NCI-H2107 treated with DMSO at 0.1 percent for 48 hours (cell line): Measurements from ENCODE around the gene KIAA1217.
A peak's percentile ranks its signal among the peaks of the same experiment; 100 is the strongest.

Source experiments
- DNase-seq: peaks from one replicate; lab custom pipeline; 2025; ENCODE audit not compliant: unreplicated experiment; lab: John Stamatoyannopoulos, UW

The KIAA1217 gene

DNA sequence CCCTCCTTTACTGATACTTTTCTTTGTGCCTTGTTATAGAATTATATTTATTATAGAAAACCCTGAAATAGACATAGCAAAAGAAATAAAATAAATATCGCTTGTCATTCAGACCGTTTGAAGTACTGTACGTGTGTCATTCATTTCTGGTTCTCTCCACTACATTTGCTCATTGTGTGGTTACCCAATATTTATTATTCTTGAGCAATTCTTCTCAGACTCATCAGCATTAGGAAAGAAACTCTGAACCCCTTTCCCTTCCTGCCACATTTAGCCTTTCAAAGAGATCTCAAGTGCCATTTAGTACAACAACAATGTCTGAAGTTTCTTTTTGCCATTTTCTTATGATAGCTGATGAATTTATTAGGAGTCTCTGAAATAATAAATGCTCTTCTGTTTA lies 154.1 kb downstream of the KIAA1217 start:
- no peak for DNase-seq

DNA sequence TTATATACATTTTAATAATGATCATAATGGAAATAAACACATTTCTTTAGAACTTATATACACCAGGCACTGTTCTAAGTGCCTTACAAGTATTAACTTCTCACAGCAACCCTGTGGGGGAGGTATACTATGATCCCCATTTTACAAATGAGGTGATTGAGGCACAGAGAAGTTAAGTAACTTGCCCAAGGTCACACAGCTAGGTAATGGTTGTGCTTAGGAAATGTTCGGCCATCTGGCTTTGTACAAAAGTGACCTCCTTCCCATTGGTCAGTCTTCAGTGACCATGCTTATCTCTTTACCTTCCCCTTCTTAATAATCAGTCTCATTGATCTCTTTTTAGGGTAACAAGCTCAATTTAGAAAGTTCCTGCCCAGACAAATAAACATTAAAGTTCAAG lies 158.8 kb downstream of the KIAA1217 start:
- DNase-seq, result no peak

DNA sequence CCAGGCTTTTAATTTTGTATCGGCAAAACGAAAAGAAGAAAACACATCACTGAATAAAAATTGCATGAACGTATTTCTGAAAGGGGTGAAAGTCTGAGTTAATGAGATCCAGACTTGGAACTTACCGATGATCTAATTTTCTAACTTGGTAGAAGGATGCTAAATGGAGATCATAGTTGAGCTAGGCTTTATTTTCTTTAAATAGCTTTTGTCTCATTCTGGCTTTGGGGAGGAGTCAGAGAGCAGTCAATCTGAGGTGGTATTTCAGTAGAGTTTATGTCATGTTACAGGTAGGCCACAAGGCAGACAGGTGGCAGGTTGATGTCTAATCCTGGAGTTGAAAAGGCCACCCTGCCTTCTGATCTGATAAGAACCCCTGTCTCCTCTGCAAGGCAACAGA lies 161.9 kb downstream of the KIAA1217 start:
- DNase-seq, result no peak

DNA sequence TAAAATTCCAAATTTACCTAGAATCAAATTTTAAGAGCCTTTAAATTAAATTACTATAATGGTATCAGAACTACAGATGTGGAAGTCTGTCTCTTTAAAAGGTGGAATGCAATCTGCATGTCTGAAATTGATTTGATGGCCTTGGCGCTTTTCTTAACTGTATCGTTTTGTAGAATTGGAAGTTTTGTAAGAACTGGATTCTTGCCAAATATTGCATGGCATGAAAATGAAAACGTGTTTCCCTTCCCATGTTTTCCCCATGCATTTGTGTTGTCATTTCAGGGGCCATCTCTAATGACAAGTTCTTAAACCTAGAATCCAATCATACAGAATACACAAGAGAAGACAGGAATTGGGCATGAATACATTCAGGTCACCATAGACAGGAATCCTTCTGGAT lies 162.5 kb downstream of the KIAA1217 start:
- DNase-seq, result no peak

DNA sequence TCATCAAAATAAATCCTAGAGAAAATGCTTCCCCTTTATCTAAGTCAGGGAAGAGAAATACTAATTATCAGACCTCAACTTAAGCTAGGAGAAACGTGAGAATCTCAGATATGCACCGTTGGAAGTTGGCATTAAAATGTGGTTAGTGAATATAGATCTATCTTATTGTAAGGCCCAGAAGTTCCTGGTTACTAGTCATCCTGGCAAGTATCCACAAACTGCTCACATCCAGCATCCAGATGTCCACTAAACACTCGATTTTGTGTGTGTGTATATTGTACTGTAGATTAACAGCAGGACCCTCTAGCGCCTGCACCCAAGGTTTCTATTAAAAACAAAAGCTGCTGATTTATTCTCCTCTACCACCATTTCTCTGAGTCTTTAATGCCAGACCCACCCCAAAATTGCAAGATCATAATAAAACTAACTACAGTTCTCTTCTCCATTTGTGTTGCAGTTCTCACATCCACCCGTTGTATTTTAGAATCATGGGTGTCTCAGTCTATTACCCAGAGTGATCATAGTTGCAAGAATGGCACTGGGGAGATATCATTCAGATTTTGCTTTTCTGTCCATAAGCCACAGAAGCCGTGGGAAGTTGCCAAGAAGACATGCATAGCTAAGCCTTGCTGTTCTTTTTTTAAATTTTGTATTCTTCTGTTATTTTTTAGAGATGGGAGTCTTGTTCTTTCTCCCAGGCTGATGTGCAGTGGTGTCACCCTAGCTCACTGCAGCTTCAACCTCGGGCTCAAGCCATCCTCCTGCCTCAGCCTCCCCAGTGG lies 165.4 kb downstream of the KIAA1217 start:
- DNase-seq, result no peak

DNA sequence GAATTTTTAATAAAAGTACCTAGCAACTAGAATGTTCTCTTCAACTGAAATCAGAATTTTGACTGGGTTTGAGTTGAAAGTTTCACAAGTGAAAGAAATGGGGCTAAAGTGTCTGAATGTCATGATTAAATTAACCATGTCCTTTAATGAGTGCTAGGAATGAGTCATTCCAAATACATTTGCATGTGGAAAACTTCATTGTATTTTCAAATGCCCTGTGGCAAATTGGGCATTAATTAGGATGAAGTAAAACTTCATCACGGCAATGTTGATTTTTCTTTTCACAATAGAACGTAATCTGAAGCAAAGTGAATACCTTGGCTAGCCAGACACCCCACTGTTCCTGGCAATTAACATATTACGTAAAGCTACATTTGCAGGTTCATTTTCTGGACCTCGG lies 166.6 kb downstream of the KIAA1217 start:
- no peak for DNase-seq

DNA sequence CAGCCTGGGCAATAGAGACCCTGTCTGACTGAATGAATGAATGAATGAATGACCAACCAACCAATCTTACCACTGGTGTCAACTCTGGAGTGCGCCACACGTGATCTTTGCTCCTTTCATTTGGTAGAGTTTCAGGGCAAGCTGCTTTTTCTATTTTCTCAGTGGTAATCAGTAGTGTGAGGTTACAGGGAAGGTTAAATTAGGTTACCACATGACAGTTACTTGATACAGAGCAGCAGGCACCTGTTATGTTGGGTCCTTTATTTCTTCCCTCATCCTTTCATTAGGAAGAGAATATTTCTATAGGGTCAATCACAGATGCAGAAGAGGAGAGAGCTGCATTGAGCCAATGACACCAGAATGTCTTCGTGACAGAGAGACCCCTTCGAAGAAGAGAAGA lies 167.8 kb downstream of the KIAA1217 start:
- no peak for DNase-seq

DNA sequence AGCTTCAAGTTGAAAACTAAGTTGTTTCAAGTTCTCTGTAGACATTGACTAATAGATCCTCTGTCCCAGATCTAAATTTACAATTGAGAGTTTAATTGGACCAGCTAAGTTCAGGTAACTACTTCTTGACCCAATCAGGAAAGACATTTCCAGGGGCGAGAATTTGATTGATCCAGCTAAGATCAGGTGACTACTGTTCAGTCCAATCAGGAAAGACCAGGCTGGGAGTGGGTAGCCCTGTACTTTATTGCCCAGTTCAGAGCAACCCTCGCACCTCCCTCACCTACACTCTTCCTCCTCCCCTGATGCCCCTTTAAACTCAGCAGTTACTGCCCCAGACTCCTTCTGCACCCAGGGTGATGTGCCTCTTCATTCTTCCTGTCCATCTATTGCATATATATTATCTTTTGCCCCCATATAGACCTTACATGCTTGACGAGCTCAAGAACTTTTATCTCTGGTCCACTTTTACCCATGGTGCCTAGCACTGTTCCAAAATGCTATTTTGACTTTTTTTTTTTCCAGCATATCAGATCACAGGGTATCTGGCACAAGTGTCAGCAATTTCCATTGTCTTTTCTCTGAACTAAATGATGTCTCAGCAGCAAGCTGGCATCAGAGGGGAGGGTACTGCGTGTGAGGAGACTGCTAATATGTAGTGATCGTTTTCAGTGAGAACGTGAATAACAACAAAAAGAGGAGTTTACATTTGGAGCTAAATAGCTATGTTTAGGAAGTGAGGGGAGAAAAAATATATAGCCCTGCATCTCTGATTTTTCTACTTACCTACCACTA lies 169.4 kb downstream of the KIAA1217 start:
- no peak for DNase-seq

DNA sequence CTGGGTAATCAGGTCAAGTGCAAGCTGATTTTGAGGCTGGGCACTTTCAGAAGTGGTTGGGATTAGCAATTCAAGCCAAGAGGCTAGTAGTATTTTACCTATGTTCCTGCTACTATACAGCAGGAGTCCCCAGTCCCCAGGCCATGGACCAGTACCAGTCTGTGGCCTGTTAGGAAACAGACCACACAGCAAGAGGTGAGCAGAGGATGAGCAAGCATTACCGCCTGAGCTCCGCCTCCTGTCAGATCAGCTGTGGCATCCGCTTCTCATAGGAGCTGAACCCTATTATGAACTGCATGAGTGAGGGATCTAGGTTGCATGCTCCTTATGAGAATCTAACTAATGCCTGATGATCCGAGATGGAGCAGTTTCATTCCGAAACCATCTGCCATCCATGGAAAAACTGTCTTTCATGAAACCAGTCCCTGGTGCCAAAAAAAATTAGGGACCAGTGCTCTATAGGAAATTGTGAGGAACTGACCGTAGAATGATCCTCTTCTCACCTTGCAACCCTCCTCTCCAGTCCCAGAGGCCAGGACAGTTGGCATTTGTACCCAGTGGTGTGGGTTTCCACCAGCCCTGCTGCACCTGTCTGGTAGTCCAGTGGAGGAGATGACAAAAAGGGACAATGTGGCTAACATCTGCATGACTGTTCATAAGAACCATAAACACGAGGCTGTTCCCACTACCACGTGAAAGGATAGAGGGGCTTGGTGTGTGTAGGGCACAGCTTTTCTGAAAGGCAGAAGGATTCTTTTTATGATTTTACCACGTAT lies 172.5 kb downstream of the KIAA1217 start:
- DNase-seq, result no peak

DNA sequence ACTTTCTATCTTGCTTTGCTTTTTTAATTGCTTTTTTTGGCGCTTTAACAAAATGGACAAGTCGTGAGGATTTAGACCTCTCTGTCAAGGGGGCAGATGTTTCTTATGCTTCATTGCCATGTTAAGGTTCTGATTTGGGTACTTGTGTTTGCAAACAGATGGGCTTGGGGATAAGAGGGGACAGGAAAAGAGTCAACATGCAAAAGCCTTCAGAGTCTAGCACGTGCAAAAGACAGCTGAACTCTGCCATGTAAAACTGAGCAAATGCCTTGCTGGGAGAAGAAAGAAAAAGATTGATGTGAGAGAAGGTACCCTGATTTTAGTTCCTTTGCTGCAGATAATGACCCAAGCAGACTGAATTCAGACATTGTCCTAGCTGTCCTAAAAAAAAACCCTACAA lies 173.1 kb downstream of the KIAA1217 start:
- DNase-seq, result no peak

DNA sequence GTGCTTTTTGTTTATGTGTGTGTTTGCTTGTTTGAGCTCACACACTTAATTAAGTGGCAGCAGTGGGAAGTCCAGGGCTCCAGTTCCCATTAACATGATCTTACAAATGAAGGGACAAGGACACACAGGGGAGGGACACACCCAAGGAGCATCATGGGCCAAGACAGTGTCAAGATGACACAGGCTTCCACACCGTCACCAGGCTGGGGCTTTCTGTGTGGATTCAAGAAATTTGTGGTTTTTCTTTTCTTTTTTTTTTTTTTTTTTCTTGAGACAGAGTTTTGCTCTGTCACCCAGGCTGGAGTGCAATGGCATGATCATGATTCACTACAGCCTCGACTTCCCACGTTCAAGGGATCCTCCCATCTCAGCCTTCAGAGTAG lies 173.6 kb downstream of the KIAA1217 start:
- no peak for DNase-seq

DNA sequence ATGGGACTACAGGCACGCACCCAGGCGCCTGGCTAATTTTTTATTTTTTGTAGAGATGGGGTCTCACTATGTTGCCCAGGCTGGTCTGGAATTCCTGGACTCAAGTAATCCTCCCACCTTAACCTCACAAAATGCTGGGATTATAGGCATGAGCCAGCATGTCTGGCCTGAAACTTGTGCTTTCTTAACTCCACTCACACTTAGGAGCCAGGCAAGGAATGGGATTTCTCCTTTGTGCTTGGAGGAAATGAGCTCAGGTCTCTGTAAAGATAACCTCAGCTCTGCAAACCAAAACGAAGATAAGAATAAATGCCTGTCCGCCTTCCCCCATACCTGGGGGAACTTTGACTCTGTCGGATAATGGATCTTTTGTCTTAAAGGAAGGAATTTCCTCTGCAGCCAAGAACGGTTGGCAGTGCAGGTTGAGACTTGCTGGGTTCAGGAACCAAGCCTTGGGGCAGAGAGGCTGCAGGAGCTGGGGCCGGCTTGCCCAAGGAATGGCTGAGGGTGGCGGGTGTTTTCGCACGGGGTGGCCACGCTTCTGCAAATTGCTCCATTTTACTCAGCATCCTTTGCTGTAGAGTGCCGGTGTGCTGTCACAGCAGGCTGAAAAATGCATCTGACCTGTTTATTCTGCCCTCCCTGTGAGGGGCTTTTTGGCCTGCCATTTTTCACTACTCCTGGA lies 174.2 kb downstream of the KIAA1217 start:
- no peak for DNase-seq

DNA sequence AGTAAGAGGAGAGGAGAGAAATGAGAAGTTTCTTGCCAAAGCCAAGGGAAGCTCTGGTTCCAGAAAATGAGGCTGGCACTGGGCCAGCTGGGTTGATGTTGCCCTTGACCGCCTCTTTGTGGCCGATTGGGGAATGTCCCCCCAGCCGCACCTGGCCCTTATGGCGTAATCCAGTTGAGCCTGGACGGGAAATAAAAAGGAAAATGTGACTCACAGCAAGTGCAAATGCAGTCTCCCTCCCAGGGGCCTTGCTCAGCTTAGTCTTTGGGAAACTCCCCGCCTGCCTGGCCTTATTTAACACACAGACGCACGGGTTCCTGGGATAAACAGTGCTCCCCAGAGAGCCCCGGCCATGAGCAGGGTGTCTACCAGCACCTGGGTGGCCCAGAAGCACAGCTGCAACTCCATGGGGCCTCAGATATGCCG lies 174.8 kb downstream of the KIAA1217 start:
- DNase-seq, result peak; percentile 24

DNA sequence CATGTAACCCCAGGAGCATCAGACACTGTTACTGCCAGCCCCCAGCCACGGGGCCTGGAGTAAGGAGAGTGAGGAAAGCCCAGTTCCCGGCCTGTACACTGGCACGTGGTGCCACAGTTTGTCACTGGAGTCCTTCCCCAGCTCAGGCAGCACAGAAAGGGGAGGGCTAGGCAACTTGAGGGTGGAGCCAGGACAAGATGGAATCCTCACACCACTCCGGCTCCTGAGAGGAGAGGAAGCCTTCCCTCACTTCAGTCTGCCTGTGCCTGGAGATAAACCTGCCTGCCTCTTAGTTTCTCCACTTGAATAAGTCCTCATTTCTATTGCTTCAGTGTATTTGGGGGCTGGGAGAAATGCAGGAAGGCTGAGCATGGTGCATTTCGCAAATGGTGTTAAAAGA lies 176.0 kb downstream of the KIAA1217 start:
- no peak for DNase-seq

DNA sequence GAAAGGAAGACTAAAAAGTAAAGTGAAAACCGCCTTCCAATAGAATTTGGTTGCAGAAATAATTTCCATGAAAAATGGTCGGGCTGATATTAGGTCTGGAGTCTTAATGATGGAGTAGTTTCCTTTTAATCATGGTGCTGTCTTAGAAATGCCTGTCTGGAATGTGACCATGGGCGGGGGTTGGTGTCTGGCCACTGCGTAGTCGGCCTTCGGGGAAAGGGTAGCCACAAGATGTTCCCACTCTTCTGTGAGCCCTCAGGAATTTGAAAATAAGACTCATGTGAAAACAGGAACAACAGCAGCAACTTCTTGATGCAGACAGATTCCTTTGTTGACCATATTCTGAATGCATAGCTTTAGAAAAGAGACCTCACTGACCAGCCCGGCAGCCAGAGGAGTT lies 176.8 kb downstream of the KIAA1217 start:
- no peak for DNase-seq

DNA sequence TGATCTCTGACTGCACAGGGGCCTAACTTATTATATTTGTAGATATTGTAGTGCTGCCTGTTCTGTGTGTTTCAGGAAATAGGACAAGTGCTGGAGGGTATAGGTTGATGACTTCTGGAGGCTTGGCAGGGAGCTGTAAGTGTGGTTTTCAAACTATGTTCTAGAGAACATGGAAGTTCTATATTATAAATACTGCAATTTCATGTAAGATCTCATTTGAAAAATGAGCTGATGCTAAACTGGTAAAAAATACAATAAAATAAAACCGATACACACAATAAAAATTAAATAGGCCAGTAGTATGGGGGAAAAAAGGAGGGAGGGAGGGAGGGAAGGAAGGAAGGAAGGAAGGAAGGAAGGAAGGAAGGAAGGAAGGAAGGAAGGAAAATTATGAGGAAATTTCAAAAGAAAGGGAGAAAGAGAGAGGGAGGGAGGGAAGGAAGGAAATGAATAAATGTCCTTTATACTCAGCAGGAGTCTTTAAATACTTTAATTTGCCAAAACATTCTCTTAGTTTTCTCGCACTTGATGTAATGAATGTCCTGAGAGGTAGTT lies 181.3 kb downstream of the KIAA1217 start:
- no peak for DNase-seq

DNA sequence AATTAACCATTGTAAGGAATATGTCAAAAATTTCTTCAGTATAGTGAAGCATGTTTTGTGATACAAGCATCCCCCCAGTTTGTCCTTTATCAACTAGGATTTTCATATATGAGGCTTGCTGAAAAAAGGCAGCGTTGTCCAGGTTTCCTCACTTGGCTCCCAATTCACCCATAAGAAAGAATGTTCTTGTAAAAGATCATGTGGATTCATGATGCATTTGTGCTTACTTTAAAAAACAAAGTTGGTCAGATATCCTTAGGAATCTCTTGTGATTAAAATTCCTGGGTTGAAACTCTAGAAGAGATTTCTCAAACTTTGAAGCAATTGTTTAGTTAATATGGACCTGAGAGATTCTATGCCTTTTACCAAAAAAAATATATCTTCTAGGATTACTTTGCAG lies 181.8 kb downstream of the KIAA1217 start:
- no peak for DNase-seq

DNA sequence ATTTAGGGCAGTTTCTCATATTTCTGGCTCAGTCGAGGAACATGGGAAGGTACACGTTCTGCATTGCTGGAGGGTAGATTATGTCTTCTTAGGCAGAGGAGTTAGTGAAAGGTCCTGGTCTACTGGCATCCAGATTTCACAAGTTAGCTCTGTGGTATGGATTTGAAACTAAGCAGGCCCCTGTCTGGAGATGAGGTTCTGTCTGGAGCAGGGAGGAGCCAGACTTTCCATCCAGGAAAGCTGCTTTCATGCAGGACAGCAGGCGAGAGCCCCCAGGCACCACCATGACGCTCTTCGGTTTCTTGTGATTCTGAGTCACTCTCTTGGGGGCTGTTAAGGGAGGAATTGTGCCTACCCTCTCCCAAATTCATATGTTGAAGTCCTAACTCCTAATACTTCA lies 184.3 kb downstream of the KIAA1217 start:
- no peak for DNase-seq

DNA sequence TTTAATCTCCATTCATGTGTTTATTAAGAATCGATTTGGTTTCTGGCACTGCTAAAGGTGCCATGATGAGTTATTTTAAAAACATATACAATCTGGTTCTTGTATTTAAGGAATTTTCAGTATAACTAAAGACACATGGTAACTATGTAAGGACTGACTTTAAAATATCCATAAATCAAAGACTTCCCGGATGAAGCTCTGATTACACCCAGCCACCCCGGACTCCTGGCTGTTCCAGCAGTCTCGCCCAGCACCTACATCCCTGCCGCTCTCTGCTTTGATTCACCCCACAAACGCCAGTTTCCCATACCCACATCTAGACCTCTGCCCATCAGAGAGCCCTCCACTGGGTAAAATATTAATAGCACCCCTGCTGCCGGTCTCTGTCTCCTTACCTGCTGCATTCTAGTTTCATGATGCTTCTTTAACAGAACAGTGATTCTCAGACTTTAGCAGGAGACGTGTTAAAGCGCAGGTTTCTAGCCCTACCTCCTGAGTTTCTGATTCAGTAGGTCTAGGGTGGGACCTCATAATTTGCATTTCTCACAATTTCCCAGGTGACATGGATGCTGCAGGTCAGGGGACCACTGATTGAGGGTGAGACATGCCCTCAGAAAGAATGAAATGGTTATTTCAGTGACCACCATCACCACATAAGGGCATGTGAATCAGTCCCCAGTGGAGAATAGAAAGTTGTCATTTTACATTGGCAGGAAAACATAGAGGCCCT lies 185.7 kb downstream of the KIAA1217 start:
- DNase-seq, result no peak

DNA sequence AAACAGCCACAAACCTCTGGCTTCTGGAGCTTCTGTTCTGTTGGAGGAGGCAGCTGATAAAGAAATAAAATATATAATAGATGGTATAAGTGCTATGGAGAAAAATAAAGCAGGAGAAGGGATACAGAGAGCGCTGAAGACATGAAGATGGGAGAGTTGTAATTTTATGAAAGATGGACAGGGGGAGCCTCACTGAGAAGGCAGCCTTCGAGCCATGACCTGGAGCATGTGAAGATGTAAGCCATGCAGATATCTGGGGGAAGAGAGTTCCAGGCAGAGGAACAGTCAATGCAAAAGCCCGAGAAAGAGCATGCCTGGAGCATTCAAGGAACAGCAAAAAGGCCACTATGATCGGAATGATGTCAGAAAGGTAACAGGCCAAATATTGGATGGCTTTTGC lies 187.5 kb downstream of the KIAA1217 start:
- no peak for DNase-seq
